ENCODE measurements around the gene XAF1.
"Not testable (repeated sequence)": the region's sequence is repeated elsewhere in the genome, so short reads cannot be mapped to it uniquely, and the experiment has no call there.

The XAF1 gene

GRCh38 chr17:6756425-6757031 is 682 bp downstream of the XAF1 start:
- ATAC-seq (ENCODE audit: low read depth) (no peak), DNase-seq (ENCODE audit: low spot score) (no peak)
- H3K27me3 ChIP-seq (ENCODE audit: insufficient read depth, poor library complexity, severe bottlenecking) = no peaks in the 10 kb centered on the region
- peak overlapping the region; percentile 6 for H3K27ac ChIP-seq (ENCODE audit: poor library complexity, severe bottlenecking)
- H3K4me1 ChIP-seq (ENCODE audit: insufficient read depth, poor library complexity, severe bottlenecking) = peaks cover 24% of the 10 kb centered on the region
- no peaks in the 10 kb centered on the region for H3K36me3 ChIP-seq (ENCODE audit: low read depth)
- TF ChIP-seq, protein P1, sequence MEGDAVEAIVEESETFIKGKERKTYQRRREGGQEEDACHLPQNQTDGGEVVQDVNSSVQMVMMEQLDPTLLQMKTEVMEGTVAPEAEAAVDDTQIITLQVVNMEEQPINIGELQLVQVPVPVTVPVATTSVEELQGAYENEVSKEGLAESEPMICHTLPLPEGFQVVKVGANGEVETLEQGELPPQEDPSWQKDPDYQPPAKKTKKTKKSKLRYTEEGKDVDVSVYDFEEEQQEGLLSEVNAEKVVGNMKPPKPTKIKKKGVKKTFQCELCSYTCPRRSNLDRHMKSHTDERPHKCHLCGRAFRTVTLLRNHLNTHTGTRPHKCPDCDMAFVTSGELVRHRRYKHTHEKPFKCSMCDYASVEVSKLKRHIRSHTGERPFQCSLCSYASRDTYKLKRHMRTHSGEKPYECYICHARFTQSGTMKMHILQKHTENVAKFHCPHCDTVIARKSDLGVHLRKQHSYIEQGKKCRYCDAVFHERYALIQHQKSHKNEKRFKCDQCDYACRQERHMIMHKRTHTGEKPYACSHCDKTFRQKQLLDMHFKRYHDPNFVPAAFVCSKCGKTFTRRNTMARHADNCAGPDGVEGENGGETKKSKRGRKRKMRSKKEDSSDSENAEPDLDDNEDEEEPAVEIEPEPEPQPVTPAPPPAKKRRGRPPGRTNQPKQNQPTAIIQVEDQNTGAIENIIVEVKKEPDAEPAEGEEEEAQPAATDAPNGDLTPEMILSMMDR (IDR thresholded peaks at IDR 0.05; ENCODE audit: poor library complexity, severe bottlenecking) = no peak
- no peaks in the 10 kb centered on the region for H3K9me3 ChIP-seq (ENCODE audit: severe bottlenecking)
- H3K4me3 ChIP-seq (ENCODE audit: severe bottlenecking) = peak overlapping the region; percentile 17

DNA sequence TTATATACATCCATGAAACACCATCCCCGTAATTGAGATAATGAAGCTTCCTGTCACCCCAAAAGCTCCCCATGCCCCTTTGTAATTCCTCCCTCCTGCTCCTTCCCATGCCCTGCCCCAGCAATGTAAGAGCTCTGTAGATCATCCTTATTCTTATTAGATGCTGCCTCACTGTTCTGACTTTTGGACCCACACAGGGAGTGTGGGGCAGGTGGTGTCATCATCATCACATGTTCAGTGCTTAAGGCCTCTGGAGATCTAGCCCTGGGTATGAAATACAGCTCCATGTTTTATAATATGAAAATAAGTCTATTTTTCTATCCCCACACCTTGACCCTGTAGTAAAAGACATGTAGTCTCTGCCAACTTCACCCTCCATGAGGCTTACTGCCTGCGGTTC is 1.9 kb downstream of the XAF1 start:
- no peak for ATAC-seq (ENCODE audit: low read depth)
- no peak for DNase-seq (ENCODE audit: low spot score)
- peaks cover 12% of the 10 kb centered on the region for H3K4me1 ChIP-seq (ENCODE audit: insufficient read depth, poor library complexity, severe bottlenecking)
- TF ChIP-seq, protein P1 (IDR thresholded peaks at IDR 0.05; ENCODE audit: poor library complexity, severe bottlenecking) = no peak
- no peaks in the 10 kb centered on the region for H3K9me3 ChIP-seq (ENCODE audit: severe bottlenecking)
- no peaks in the 10 kb centered on the region for H3K27me3 ChIP-seq (ENCODE audit: insufficient read depth, poor library complexity, severe bottlenecking)
- H3K27ac ChIP-seq (ENCODE audit: poor library complexity, severe bottlenecking) = no peak overlapping the region
- H3K4me3 ChIP-seq (ENCODE audit: severe bottlenecking) = no peak overlapping the region
- H3K36me3 ChIP-seq (ENCODE audit: low read depth) = no peaks in the 10 kb centered on the region

GRCh38 chr17:6761779-6762178 is 5.9 kb downstream of the XAF1 start:
- 0 out of 2 replicates have a peak, but pooled peaks cover 7% of the 10 kb centered on the region for H3K36me3 ChIP-seq (ENCODE audit: low read depth)
- H3K27ac ChIP-seq (ENCODE audit: poor library complexity, severe bottlenecking) = no peak overlapping the region
- TF ChIP-seq, protein P1 (IDR thresholded peaks at IDR 0.05; ENCODE audit: poor library complexity, severe bottlenecking) = no peak
- no peak overlapping the region for H3K4me3 ChIP-seq (ENCODE audit: severe bottlenecking)
- ATAC-seq (ENCODE audit: low read depth) (no peak), DNase-seq (ENCODE audit: low spot score) (no peak)
- no peaks in the 10 kb centered on the region for H3K27me3 ChIP-seq (ENCODE audit: insufficient read depth, poor library complexity, severe bottlenecking)
- no peaks in the 10 kb centered on the region for H3K9me3 ChIP-seq (ENCODE audit: severe bottlenecking)
- H3K4me1 ChIP-seq (ENCODE audit: insufficient read depth, poor library complexity, severe bottlenecking) = no peaks in the 10 kb centered on the region

DNA sequence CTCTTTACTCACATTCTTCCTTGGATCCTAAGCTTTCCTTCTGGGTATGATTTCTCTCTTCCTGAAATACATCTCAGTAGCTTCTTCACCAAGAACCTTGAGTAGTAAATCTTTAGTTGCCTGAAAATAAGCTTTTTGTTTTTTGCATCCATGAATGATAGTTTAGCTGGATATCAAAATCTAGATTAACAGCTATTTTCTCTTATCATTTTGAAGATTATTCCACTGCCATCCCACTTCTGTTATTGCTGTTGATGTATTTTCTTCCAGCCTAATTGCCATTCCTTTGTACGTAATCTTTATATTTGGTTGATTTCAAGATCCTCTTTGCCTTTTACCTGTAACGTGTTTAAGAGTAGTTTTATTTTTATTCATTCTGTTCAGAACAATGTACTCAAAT is 12.6 kb downstream of the XAF1 start:
- no peaks in the 10 kb centered on the region for H3K27me3 ChIP-seq (ENCODE audit: insufficient read depth, poor library complexity, severe bottlenecking)
- peaks cover 6% of the 10 kb centered on the region for H3K9me3 ChIP-seq (ENCODE audit: severe bottlenecking)
- ATAC-seq (ENCODE audit: low read depth) (no peak), DNase-seq (ENCODE audit: low spot score) (no peak)
- TF ChIP-seq, protein P1 (IDR thresholded peaks at IDR 0.05; ENCODE audit: poor library complexity, severe bottlenecking) = no peak
- no peak overlapping the region for H3K4me3 ChIP-seq (ENCODE audit: severe bottlenecking)
- no peaks in the 10 kb centered on the region for H3K4me1 ChIP-seq (ENCODE audit: insufficient read depth, poor library complexity, severe bottlenecking)
- H3K27ac ChIP-seq (ENCODE audit: poor library complexity, severe bottlenecking) = no peak overlapping the region
- H3K36me3 ChIP-seq (ENCODE audit: low read depth) = peaks cover 40% of the 10 kb centered on the region

- TF ChIP-seq, protein P1 (IDR thresholded peaks at IDR 0.05; ENCODE audit: poor library complexity, severe bottlenecking) = no peak
- Histone ChIP-seq H3K27me3 (ENCODE audit: insufficient read depth, poor library complexity, severe bottlenecking) (no peaks in the 10 kb centered on the region), H3K36me3 (ENCODE audit: low read depth) (peaks cover 33% of the 10 kb centered on the region), H3K4me3 (ENCODE audit: severe bottlenecking) (no peak overlapping the region), H3K9me3 (ENCODE audit: severe bottlenecking) (peaks cover 6% of the 10 kb centered on the region), H3K4me1 (ENCODE audit: insufficient read depth, poor library complexity, severe bottlenecking) (no peaks in the 10 kb centered on the region), H3K27ac (ENCODE audit: poor library complexity, severe bottlenecking) (no peak overlapping the region)
- no peak for DNase-seq (ENCODE audit: low spot score)
- ATAC-seq (ENCODE audit: low read depth) = no peak
Observed at GRCh38 chr17:6772016-6772415, 16.2 kb downstream of the XAF1 start.

DNA sequence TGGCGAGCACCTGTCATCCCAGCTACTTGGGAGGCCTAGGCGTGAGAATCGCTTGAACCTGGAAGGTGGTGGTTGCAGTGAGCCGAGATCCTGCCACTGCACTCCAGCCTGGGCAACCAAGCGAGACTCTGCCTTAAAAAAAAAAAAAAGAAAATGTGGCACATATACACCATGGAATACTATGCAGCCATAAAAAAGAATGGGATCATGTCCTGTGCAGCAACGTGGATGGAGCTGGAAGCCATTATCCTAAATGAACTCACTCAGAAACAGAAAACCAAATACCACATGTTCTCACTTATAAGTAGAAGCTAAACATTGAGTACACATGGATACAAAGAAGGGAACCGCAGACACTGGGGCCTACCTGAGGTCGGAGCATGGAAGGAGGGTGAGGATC is 19.1 kb downstream of the XAF1 start:
- not testable (repeated sequence) for H3K9me3 ChIP-seq (ENCODE audit: severe bottlenecking); DNase-seq (ENCODE audit: low spot score); H3K4me3 ChIP-seq (ENCODE audit: severe bottlenecking); ATAC-seq (ENCODE audit: low read depth); H3K27ac ChIP-seq (ENCODE audit: poor library complexity, severe bottlenecking); H3K27me3 ChIP-seq (ENCODE audit: insufficient read depth, poor library complexity, severe bottlenecking); H3K4me1 ChIP-seq (ENCODE audit: insufficient read depth, poor library complexity, severe bottlenecking)
- H3K36me3 ChIP-seq (ENCODE audit: low read depth) = peaks cover 11% of the 10 kb centered on the region
